Esophagus squamous epithelium (tissue), 5 donors: Measurements from ENCODE around the gene SMOC2. TPM values are rescaled to one million over a fixed set of nuclear protein-coding genes. Genes with fewer than 3 reads are reported as not detected.

Source experiments
- DNase-seq: peaks from one replicate; lab custom pipeline; 2025; lab: John Stamatoyannopoulos, UW
- H3K27ac ChIP-seq, 4 donors: fragments of 200-600 bp; sonication (generic); one replicate each; pipeline ENCODE4 v1.5.1; 2016 to 2019; ENCODE audit warnings: mild to moderate bottlenecking in 1 of 4
- H3K27me3 ChIP-seq, 4 donors: fragments of 200-600 bp; sonication (generic); 1 replicate in 3 of 4; 2 replicates in 1 of 4; pipeline versions ENCODE4 v1.5.1 to v1.6.0; 2017 to 2021; ENCODE audit warnings: antibody characterized with exemption in 1 of 4
- H3K36me3 ChIP-seq, 3 donors: fragments of 200-600 bp; sonication (generic); one replicate each; pipeline ENCODE4 v1.5.1; 2016 to 2019
- H3K4me1 ChIP-seq, 3 donors: fragments of 200-600 bp; sonication (generic); one replicate each; pipeline ENCODE4 v1.5.1; 2017 to 2019
- H3K4me3 ChIP-seq, 4 donors: fragments of 200-600 bp; sonication (generic); 1 replicate in 3 of 4; 2 replicates in 1 of 4; pipeline ENCODE4 v1.5.1; 2016 to 2019; ENCODE audit warnings: mild to moderate bottlenecking in 2 of 4, moderate library complexity in 1 of 4
- H3K9me3 ChIP-seq, 3 donors: fragments of 200-600 bp; sonication (generic); one replicate each; pipeline ENCODE4 v1.5.1; 2016 to 2019
- POLR2A ChIP-seq, 4 donors: fragments of 450-650 bp; IDR thresholded peaks; one replicate each; pipeline ENCODE4 v1.6.1; 2017; ENCODE audit warnings: antibody characterized with exemption in 4 of 4, mild to moderate bottlenecking in 4 of 4, moderate library complexity in 3 of 4
- WGBS, 2 donors: methylation state at CpG; one replicate each; pipeline ENCODE4 v1.1.5; 2018; 5-methylcytosine and 5-hydroxymethylcytosine counted together
- intact Hi-C: fragments of 100-400 bp; cut with DNase I; formaldehyde crosslinking; loops from one replicate; pipeline ENCODE4 v1.15.0; 2022
- total RNA-seq, 4 donors: library from RNA; depleted of rRNA; stranded (reverse); fragments of >200 nt; gene quantifications; one replicate each; pipeline ENCODE4 v1.1.0, GENCODE V29; 2016
- TF ChIP-seq, protein P1 (sequence below), 6 experiments: fragments of 450-650 bp in 4 of 6; fragments of 200-600 bp in 2 of 6; sonication (generic) in 2 of 6; IDR thresholded peaks; one replicate each; pipeline ENCODE4 v1.5.1; 2016 to 2019; ENCODE audit warnings: antibody characterized with exemption in 6 of 6, mild to moderate bottlenecking in 4 of 6, moderate library complexity in 4 of 6
- donor health status: DM: yes; HTN: yes; CAD: no.

Gene SMOC2
- total RNA-seq, 4 donors from 2014 or later, result 1.9 to 35.5 (median 7.1) TPM

- Histone ChIP-seq H3K27ac (no peak overlapping the region), H3K27me3 (peaks cover 0 to 17% (median 0%) of the 10 kb centered on the region in 4 donors), H3K9me3 (no peaks in the 10 kb centered on the region), H3K4me1 (peaks cover 0 to 43% (median 12%) of the 10 kb centered on the region in 3 donors), H3K4me3 (no peak overlapping the region), H3K36me3 (no peaks in the 10 kb centered on the region)
- intact Hi-C loops, result no loop called here
- no peak for TF ChIP-seq POLR2A (IDR thresholded peaks at IDR 0.05)
- TF ChIP-seq, protein P1, sequence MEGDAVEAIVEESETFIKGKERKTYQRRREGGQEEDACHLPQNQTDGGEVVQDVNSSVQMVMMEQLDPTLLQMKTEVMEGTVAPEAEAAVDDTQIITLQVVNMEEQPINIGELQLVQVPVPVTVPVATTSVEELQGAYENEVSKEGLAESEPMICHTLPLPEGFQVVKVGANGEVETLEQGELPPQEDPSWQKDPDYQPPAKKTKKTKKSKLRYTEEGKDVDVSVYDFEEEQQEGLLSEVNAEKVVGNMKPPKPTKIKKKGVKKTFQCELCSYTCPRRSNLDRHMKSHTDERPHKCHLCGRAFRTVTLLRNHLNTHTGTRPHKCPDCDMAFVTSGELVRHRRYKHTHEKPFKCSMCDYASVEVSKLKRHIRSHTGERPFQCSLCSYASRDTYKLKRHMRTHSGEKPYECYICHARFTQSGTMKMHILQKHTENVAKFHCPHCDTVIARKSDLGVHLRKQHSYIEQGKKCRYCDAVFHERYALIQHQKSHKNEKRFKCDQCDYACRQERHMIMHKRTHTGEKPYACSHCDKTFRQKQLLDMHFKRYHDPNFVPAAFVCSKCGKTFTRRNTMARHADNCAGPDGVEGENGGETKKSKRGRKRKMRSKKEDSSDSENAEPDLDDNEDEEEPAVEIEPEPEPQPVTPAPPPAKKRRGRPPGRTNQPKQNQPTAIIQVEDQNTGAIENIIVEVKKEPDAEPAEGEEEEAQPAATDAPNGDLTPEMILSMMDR (IDR thresholded peaks at IDR 0.05), result no peak
- no peak for DNase-seq
- WGBS, 2 donors, result 30 to 42% methylated on average over 15 to 16 of the region's 26 CpGs
Observed at GRCh38 chr6:168415098-168415992, 25.6 kb upstream of the SMOC2 start.

- peaks cover 0 to 17% (median 0%) of the 10 kb centered on the region in 4 donors for H3K27me3 ChIP-seq
- TF ChIP-seq, protein P1 (IDR thresholded peaks at IDR 0.05), result no peak
- no peak for TF ChIP-seq POLR2A (IDR thresholded peaks at IDR 0.05)
- H3K4me3 ChIP-seq, result no peak overlapping the region
- H3K36me3 ChIP-seq, result no peaks in the 10 kb centered on the region
- WGBS, 2 donors, result 78 to 83% methylated on average over 6 to 10 of the region's 15 CpGs
- DNase-seq, result no peak
- no peaks in the 10 kb centered on the region for H3K9me3 ChIP-seq
- no peak overlapping the region for H3K27ac ChIP-seq
- intact Hi-C loops, result no loop called here
- H3K4me1 ChIP-seq, result peaks cover 0 to 43% (median 12%) of the 10 kb centered on the region in 3 donors
Observed at GRCh38 chr6:168415993-168416530, 24.9 kb upstream of the SMOC2 start.

- Histone ChIP-seq H3K4me3 (no peak overlapping the region), H3K4me1 (peaks cover 0 to 43% (median 12%) of the 10 kb centered on the region in 3 donors), H3K27ac (no peak overlapping the region), H3K36me3 (no peaks in the 10 kb centered on the region), H3K9me3 (no peaks in the 10 kb centered on the region), H3K27me3 (peaks cover 0 to 17% (median 0%) of the 10 kb centered on the region in 4 donors)
- no peak for TF ChIP-seq POLR2A (IDR thresholded peaks at IDR 0.05)
- TF ChIP-seq, protein P1 (IDR thresholded peaks at IDR 0.05), result no peak
- DNase-seq, result no peak
- 83 to 84% methylated on average over 10 to 15 of the region's 15 CpGs for WGBS, 2 donors
- intact Hi-C loops, result no loop called here
Observed at GRCh38 chr6:168416531-168416930, 24.5 kb upstream of the SMOC2 start.

DNA sequence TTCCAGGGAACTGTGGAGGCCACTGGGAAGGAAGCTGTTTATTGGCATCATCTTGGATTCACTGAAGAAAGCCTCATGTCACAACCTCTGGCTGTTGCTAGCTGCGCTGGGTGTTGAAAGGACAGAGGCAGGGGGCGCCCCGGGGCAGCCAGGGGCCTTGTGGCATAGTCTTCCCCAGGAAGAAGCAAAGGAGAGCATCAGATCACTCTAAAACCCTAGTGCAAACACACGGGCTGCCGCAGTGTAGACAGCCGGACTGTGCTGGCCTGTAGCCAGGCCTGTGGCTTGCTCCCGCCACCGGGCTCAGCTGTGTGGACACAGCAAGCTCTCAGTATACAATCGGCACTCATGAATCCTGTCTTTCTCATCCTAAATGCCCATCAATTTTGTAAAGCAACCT, 23.8 kb upstream of the SMOC2 start:
- intact Hi-C loops, result no loop called here
- Histone ChIP-seq H3K9me3 (no peaks in the 10 kb centered on the region), H3K27ac (no peak overlapping the region), H3K36me3 (no peaks in the 10 kb centered on the region), H3K4me3 (no peak overlapping the region), H3K27me3 (peaks cover 0 to 17% (median 0%) of the 10 kb centered on the region in 4 donors), H3K4me1 (peaks cover 0 to 43% (median 12%) of the 10 kb centered on the region in 3 donors)
- WGBS, 2 donors, result 69% methylated on average over 5 of the region's 9 CpGs; no CpG with 5 or more reads in 1 of the 2 donors
- TF ChIP-seq, protein P1 (IDR thresholded peaks at IDR 0.05), result no peak
- TF ChIP-seq POLR2A (IDR thresholded peaks at IDR 0.05), result no peak
- DNase-seq, result no peak
